HL-60 (cell line): ENCODE results near the gene PLCE1.

Experiments
- POLR2AphosphoS5 ChIP-seq: IDR thresholded peaks from 2 replicates; pipeline ENCODE4 v1.6.1; 2012; ENCODE audit warnings: low read depth
- TF ChIP-seq, protein P1 (sequence below): IDR thresholded peaks from one replicate; pipeline ENCODE4 v1.5.1; 2011; ENCODE audit warnings: low read length, control low read depth, inconsistent platforms; ENCODE audit not compliant: insufficient read depth
- TF ChIP-seq, protein P2 (sequence below): IDR thresholded peaks from 2 replicates; pipeline ENCODE4 v1.6.1; 2012; ENCODE audit warnings: low read depth; ENCODE audit not compliant: insufficient replicate concordance

DNA sequence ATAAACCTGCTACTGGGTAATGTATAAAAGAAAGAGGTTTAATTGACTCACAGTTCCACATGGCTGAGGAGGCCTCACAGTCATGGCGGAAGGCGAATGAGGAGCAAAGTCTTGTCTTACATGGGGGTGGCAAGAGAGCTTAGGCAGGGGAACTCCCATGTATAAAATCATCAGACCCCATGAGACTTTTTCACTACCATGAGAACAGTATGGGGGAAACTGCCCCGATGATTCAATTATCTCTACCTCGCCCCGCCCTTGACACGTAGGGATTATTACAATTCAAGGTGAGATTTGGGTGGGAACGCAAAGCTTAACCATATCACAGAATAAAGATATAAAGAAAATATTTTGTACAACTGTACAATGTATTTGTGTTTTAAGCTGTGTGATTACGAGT lies 39.4 kb upstream of the PLCE1 start:
- TF ChIP-seq, protein P1, sequence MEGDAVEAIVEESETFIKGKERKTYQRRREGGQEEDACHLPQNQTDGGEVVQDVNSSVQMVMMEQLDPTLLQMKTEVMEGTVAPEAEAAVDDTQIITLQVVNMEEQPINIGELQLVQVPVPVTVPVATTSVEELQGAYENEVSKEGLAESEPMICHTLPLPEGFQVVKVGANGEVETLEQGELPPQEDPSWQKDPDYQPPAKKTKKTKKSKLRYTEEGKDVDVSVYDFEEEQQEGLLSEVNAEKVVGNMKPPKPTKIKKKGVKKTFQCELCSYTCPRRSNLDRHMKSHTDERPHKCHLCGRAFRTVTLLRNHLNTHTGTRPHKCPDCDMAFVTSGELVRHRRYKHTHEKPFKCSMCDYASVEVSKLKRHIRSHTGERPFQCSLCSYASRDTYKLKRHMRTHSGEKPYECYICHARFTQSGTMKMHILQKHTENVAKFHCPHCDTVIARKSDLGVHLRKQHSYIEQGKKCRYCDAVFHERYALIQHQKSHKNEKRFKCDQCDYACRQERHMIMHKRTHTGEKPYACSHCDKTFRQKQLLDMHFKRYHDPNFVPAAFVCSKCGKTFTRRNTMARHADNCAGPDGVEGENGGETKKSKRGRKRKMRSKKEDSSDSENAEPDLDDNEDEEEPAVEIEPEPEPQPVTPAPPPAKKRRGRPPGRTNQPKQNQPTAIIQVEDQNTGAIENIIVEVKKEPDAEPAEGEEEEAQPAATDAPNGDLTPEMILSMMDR, result no peak
- no peak for TF ChIP-seq POLR2AphosphoS5
- TF ChIP-seq, protein P2, sequence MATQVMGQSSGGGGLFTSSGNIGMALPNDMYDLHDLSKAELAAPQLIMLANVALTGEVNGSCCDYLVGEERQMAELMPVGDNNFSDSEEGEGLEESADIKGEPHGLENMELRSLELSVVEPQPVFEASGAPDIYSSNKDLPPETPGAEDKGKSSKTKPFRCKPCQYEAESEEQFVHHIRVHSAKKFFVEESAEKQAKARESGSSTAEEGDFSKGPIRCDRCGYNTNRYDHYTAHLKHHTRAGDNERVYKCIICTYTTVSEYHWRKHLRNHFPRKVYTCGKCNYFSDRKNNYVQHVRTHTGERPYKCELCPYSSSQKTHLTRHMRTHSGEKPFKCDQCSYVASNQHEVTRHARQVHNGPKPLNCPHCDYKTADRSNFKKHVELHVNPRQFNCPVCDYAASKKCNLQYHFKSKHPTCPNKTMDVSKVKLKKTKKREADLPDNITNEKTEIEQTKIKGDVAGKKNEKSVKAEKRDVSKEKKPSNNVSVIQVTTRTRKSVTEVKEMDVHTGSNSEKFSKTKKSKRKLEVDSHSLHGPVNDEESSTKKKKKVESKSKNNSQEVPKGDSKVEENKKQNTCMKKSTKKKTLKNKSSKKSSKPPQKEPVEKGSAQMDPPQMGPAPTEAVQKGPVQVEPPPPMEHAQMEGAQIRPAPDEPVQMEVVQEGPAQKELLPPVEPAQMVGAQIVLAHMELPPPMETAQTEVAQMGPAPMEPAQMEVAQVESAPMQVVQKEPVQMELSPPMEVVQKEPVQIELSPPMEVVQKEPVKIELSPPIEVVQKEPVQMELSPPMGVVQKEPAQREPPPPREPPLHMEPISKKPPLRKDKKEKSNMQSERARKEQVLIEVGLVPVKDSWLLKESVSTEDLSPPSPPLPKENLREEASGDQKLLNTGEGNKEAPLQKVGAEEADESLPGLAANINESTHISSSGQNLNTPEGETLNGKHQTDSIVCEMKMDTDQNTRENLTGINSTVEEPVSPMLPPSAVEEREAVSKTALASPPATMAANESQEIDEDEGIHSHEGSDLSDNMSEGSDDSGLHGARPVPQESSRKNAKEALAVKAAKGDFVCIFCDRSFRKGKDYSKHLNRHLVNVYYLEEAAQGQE, result no peak
